Thyroid gland (tissue), 4 donors: ENCODE results near the gene PSMB4. TPM values are rescaled to one million over a fixed set of nuclear protein-coding genes. Genes with fewer than 3 reads are reported as not detected.
A peak's percentile ranks its signal among the peaks of the same experiment; 100 is the strongest.
"Not testable (repeated sequence)": the region's sequence is repeated elsewhere in the genome, so short reads cannot be mapped to it uniquely, and the experiment has no call there.

Experiments
- DNase-seq, 2 donors: peaks; one replicate each; pipeline ENCODE4 v3.0.0-alpha.2; 2019
- H3K27ac ChIP-seq, 3 donors: fragments of 200-600 bp; sonication (generic); 1 replicate in 2 of 3; 2 replicates in 1 of 3; pipeline ENCODE4 v1.5.1; 2016 to 2019; ENCODE audit warnings: mild to moderate bottlenecking in 1 of 3, moderate library complexity in 1 of 3
- H3K27me3 ChIP-seq: fragments of 200-600 bp; sonication (generic); one replicate; pipeline ENCODE4 v1.5.1; 2019
- H3K36me3 ChIP-seq, 2 donors: fragments of 200-600 bp; sonication (generic); one replicate each; pipeline ENCODE4 v1.5.1; 2016 to 2019
- H3K4me1 ChIP-seq, 2 donors: fragments of 200-600 bp; sonication (generic); one replicate each; pipeline ENCODE4 v1.5.1; 2017 to 2019
- H3K4me3 ChIP-seq, 3 donors: fragments of 200-600 bp; sonication (generic); replicated peaks in 1 of 3; 1 replicate in 2 of 3; 2 replicates in 1 of 3; pipeline ENCODE4 v1.5.1; 2016; ENCODE audit warnings: mild to moderate bottlenecking in 1 of 3
- H3K9me3 ChIP-seq: fragments of 200-600 bp; sonication (generic); one replicate; pipeline ENCODE4 v1.5.1; 2017
- POLR2A ChIP-seq, 2 donors: fragments of 450-650 bp; IDR thresholded peaks; one replicate each; pipeline ENCODE4 v1.6.1; 2017; ENCODE audit warnings: antibody characterized with exemption in 2 of 2, mild to moderate bottlenecking in 2 of 2, moderate library complexity in 1 of 2
- WGBS, 2 donors: methylation state at CpG; one replicate each; pipeline ENCODE4 v1.1.5; 2017; 5-methylcytosine and 5-hydroxymethylcytosine counted together
- intact Hi-C: fragments of 100-400 bp; cut with DNase I; formaldehyde crosslinking; loops from one replicate; pipeline ENCODE4 v1.15.1; 2023
- total RNA-seq, 4 donors: library from RNA; depleted of rRNA; stranded (reverse); fragments of >200 nt; gene quantifications; one replicate each; pipeline ENCODE4 v1.2.3, GENCODE V29; 2016
- TF ChIP-seq, protein P1 (sequence below), 6 experiments: fragments of 200-600 bp in 3 of 6; fragments of 450-650 bp in 3 of 6; sonication (generic) in 3 of 6; IDR thresholded peaks; one replicate each; pipeline ENCODE4 v1.5.1; 2016 to 2019; ENCODE audit warnings: antibody characterized with exemption in 6 of 6, mild to moderate bottlenecking in 2 of 6, inconsistent platforms in 1 of 6, moderate library complexity in 1 of 6

Gene PSMB4
- total RNA-seq, 4 donors from 2014 or later: 154 to 283 (median 226) TPM

DNA sequence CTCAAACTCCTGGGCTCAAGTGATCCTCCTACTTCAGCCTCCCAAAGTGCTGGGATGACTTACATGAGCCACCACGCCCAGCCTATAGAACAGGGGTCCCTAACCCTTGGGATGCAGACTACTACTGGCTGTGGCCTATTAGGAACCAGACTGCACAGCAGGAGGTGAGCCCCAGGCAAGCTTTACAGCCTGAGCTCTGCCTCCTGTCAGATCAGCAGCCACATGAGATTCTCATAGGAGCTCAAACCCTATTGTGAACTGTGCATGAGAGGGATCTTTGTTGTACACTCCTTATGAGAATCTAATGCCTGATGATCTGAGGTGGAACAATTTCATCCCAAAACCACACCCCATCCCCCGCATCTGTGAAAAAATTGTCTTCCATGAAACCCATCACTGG, 13.4 kb upstream of the PSMB4 start:
- Histone ChIP-seq H3K27me3 (no peaks in the 10 kb centered on the region), H3K9me3 (no peaks in the 10 kb centered on the region), H3K27ac (no peak overlapping the region), H3K4me3 (no peak overlapping the region), H3K36me3 (no peaks in the 10 kb centered on the region), H3K4me1 (no peaks in the 10 kb centered on the region)
- TF ChIP-seq, protein P1, sequence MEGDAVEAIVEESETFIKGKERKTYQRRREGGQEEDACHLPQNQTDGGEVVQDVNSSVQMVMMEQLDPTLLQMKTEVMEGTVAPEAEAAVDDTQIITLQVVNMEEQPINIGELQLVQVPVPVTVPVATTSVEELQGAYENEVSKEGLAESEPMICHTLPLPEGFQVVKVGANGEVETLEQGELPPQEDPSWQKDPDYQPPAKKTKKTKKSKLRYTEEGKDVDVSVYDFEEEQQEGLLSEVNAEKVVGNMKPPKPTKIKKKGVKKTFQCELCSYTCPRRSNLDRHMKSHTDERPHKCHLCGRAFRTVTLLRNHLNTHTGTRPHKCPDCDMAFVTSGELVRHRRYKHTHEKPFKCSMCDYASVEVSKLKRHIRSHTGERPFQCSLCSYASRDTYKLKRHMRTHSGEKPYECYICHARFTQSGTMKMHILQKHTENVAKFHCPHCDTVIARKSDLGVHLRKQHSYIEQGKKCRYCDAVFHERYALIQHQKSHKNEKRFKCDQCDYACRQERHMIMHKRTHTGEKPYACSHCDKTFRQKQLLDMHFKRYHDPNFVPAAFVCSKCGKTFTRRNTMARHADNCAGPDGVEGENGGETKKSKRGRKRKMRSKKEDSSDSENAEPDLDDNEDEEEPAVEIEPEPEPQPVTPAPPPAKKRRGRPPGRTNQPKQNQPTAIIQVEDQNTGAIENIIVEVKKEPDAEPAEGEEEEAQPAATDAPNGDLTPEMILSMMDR (IDR thresholded peaks at IDR 0.05): no peak
- no peak for TF ChIP-seq POLR2A (IDR thresholded peaks at IDR 0.05)
- DNase-seq: no peak
- WGBS, 2 donors: 90 to 92% methylated on average over 2 of the region's 2 CpGs
- intact Hi-C loops: no loop called here

- 94 to 95% methylated on average over 22 of the region's 22 CpGs for WGBS, 2 donors
- intact Hi-C loops, H3K4me1 ChIP-seq, H3K27me3 ChIP-seq, H3K9me3 ChIP-seq, H3K27ac ChIP-seq, H3K4me3 ChIP-seq, DNase-seq, H3K36me3 ChIP-seq: not testable (repeated sequence)
Measured at GRCh38 chr1:151390221-151391078, 8.9 kb upstream of the PSMB4 start.

- H3K27ac ChIP-seq: peak overlapping the region in 1 of 3 donors; percentile 39
- no peaks in the 10 kb centered on the region for H3K4me1 ChIP-seq
- TF ChIP-seq, protein P1 (IDR thresholded peaks at IDR 0.05): no peak
- no peak for TF ChIP-seq POLR2A (IDR thresholded peaks at IDR 0.05)
- no peak overlapping the region for H3K4me3 ChIP-seq
- H3K36me3 ChIP-seq: no peaks in the 10 kb centered on the region
- 72 to 75% methylated on average over 3 of the region's 3 CpGs for WGBS, 2 donors
- DNase-seq: peak; percentile 29 to 33
- intact Hi-C loops: no loop called here
- no peaks in the 10 kb centered on the region for H3K9me3 ChIP-seq
- no peaks in the 10 kb centered on the region for H3K27me3 ChIP-seq
Measured at GRCh38 chr1:151391079-151391563, 8.3 kb upstream of the PSMB4 start.

GRCh38 chr1:151393583-151393982, 5.8 kb upstream of the PSMB4 start:
- no peaks in the 10 kb centered on the region for H3K9me3 ChIP-seq
- peaks cover 2 to 8% of the 10 kb centered on the region in 2 donors for H3K4me1 ChIP-seq
- intact Hi-C loops: no loop called here
- TF ChIP-seq, protein P1 (IDR thresholded peaks at IDR 0.05): no peak
- no peak for TF ChIP-seq POLR2A (IDR thresholded peaks at IDR 0.05)
- DNase-seq: no peak
- H3K36me3 ChIP-seq: no peaks in the 10 kb centered on the region
- H3K27me3 ChIP-seq: no peaks in the 10 kb centered on the region
- H3K27ac ChIP-seq: no peak overlapping the region
- no peak overlapping the region for H3K4me3 ChIP-seq

DNA sequence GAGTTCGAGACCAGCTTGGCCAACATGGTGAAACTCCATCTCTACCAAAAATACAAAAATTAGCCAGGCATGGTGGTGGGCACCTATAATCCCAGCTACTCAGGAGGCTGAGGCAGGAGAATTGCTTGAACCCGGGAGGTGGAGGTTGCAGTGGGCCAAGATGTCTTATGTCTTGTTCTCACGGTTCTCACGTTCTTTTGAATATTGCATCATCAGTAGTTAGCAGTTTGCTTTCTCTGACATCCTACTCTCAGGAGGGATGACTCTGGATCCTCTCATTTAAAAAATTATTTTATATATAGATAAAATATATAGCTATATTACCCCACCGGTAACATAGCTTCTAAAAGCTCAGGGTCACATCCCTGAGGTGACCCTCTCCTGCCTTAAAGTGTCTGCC, 3.1 kb upstream of the PSMB4 start:
- H3K4me3 ChIP-seq, H3K27ac ChIP-seq, DNase-seq, H3K9me3 ChIP-seq, H3K27me3 ChIP-seq, H3K36me3 ChIP-seq, intact Hi-C loops: not testable (repeated sequence)
- peaks cover 6 to 21% of the 10 kb centered on the region in 2 donors for H3K4me1 ChIP-seq
- WGBS, 2 donors: 70 to 76% methylated on average over 5 of the region's 5 CpGs

DNA sequence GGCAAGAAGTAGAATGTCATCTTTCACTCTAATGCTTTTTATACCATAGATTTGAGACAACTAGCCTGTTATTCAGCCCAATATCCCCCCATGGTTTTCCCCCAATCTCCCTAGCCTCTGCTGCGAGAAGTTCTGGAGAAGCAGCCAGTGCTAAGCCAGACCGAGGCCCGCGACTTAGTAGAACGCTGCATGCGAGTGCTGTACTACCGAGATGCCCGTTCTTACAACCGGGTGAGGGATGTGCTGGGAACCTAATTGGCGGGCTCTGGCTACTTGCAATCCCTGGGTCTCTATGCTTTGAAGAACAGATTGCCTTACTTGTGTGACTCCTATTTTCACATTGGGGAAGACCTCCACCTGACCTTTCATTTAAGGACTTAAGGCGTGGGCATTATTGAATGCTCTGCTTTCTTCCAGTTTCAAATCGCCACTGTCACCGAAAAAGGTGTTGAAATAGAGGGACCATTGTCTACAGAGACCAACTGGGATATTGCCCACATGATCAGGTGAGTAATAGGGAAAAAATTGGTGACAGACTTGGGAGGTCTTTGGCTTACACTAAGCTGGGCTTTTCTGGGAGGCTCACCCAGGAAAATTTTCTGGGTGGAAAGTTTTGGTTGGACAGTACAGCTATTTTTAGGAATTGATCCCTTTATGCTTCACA, 1.9 kb downstream of the PSMB4 start:
- no peak overlapping the region for H3K27ac ChIP-seq
- intact Hi-C loops: no loop called here
- no peaks in the 10 kb centered on the region for H3K9me3 ChIP-seq
- H3K36me3 ChIP-seq: peaks cover 45% of the 10 kb centered on the region in 2 donors
- no peaks in the 10 kb centered on the region for H3K27me3 ChIP-seq
- H3K4me1 ChIP-seq: peaks cover 6 to 21% of the 10 kb centered on the region in 2 donors
- 91 to 96% methylated on average over 13 of the region's 13 CpGs for WGBS, 2 donors
- TF ChIP-seq, protein P1 (IDR thresholded peaks at IDR 0.05): no peak
- TF ChIP-seq POLR2A (IDR thresholded peaks at IDR 0.05): no peak
- DNase-seq: no peak
- no peak overlapping the region for H3K4me3 ChIP-seq
